Upper lobe of left lung (tissue), 4 donors: ENCODE data around the gene EPHA4.

Experiments
- CTCF ChIP-seq, 6 experiments: fragments of 450-650 bp in 4 of 6; fragments of 200-600 bp in 2 of 6; sonication (generic) in 2 of 6; IDR thresholded peaks; one replicate each; pipeline ENCODE4 v1.5.1; 2016 to 2019; ENCODE audit warnings: antibody characterized with exemption in 6 of 6
- POLR2A ChIP-seq, 4 donors: fragments of 450-650 bp; IDR thresholded peaks; one replicate each; pipeline ENCODE4 v1.5.1; 2016 to 2017; ENCODE audit warnings: antibody characterized with exemption in 4 of 4, mild to moderate bottlenecking in 2 of 4
- POLR2AphosphoS5 ChIP-seq, 2 donors: sonication (generic); formaldehyde crosslinking; IDR thresholded peaks; one replicate each; pipeline ENCODE4 v1.5.1; 2017; ENCODE audit warnings: antibody characterized with exemption in 2 of 2

- TF ChIP-seq CTCF (IDR thresholded peaks at IDR 0.05) (no peak), POLR2AphosphoS5 (IDR thresholded peaks at IDR 0.05) (no peak), POLR2A (IDR thresholded peaks at IDR 0.05) (no peak)
These were observed 130.0 kb downstream of the EPHA4 start for GRCh38 chr2:221442128-221442527.
